Small intestine (tissue), 7 donors: ENCODE data around the gene FBH1. TPM values are rescaled to one million over a fixed set of nuclear protein-coding genes. Genes with fewer than 3 reads are reported as not detected.
A peak's percentile ranks its signal among the peaks of the same experiment; 100 is the strongest.

Source experiments
- DNase-seq, 2 donors: peaks; one replicate each; pipeline versions ENCODE4 v3.0.0 to v3.0.0-alpha.2; 2013
- FAIRE-seq: peaks from 2 replicates; lab custom pipeline; 2012; peaks lifted over from hg19 to GRCh38; lab: Jason Lieb, UNC
- H3K27ac ChIP-seq, 3 donors: one replicate each; pipeline ENCODE4 v1.5.1; 2013; ENCODE audit warnings: low read length in 2 of 3, mild to moderate bottlenecking in 2 of 3, control low read depth in 1 of 3, inconsistent platforms in 1 of 3, low read depth in 1 of 3, moderate library complexity in 1 of 3
- H3K27me3 ChIP-seq, 3 donors: one replicate each; pipeline ENCODE4 v1.6.1; 2013; ENCODE audit warnings: low read length in 3 of 3, inconsistent platforms in 1 of 3; ENCODE audit not compliant: control insufficient read depth in 3 of 3, insufficient read depth in 3 of 3
- H3K36me3 ChIP-seq, 3 donors: one replicate each; pipeline ENCODE4 v1.6.1; 2013; ENCODE audit warnings: low read length in 3 of 3, inconsistent platforms in 1 of 3, low read depth in 1 of 3, mild to moderate bottlenecking in 1 of 3, moderate library complexity in 1 of 3; ENCODE audit not compliant: control insufficient read depth in 3 of 3, insufficient read depth in 2 of 3
- H3K4me1 ChIP-seq, 3 donors: one replicate each; pipeline ENCODE4 v1.6.1; 2013; ENCODE audit warnings: low read length in 2 of 3, inconsistent platforms in 1 of 3, low read depth in 1 of 3, mild to moderate bottlenecking in 1 of 3, moderate library complexity in 1 of 3; ENCODE audit not compliant: control insufficient read depth in 3 of 3, insufficient read depth in 2 of 3
- H3K4me3 ChIP-seq, 3 donors: one replicate each; pipeline ENCODE4 v1.5.1; 2013; ENCODE audit warnings: low read length in 3 of 3, control low read depth in 1 of 3, inconsistent platforms in 1 of 3, low read depth in 1 of 3, mild to moderate bottlenecking in 1 of 3, moderate library complexity in 1 of 3
- H3K9me3 ChIP-seq, 2 donors: one replicate each; pipeline ENCODE4 v1.6.1; 2013; ENCODE audit warnings: low read depth in 1 of 2, low read length in 1 of 2; ENCODE audit not compliant: control insufficient read depth in 2 of 2, insufficient read depth in 1 of 2
- WGBS, 3 donors: extraction: QIAGEN DNeasy Blood & Tissue Kit; methylation state at CpG; one replicate each; pipeline ENCODE4 v1.1.7; 2013; 5-methylcytosine and 5-hydroxymethylcytosine counted together
- polyA plus RNA-seq, 4 donors: library from polyadenylated mRNA; stranded (reverse) in 3 of 4; unstranded in 1 of 4; fragments of 200-250 nt in 3 of 4; fragments of 120-200 nt in 1 of 4; gene quantifications; one replicate each; pipeline versions ENCODE4 v1.2.1 to v1.2.3, GENCODE V29; 2013
- donor health status: healthy with polysubstance abuse.
- donor health status: control.
- donor health status: control.
- donor health status: Bipolar disorder and iron deficiency.
- donor health status: healthy.

The FBH1 gene
- polyA plus RNA-seq, 4 donors: 38.8 to 89.9 (median 67.5) TPM

- peaks cover 1 to 15% (median 12%) of the 10 kb centered on the region in 3 donors for H3K4me1 ChIP-seq
- 87 to 89% (median 89%) methylated on average over 7 to 8 of the region's 8 CpGs for WGBS, 3 donors
- H3K9me3 ChIP-seq: no peaks in the 10 kb centered on the region
- H3K36me3 ChIP-seq: peaks cover 0 to 7% (median 0%) of the 10 kb centered on the region in 3 donors
- DNase-seq (no peak), FAIRE-seq (no peak)
- H3K4me3 ChIP-seq: no peak overlapping the region
- no peaks in the 10 kb centered on the region for H3K27me3 ChIP-seq
- peak overlapping the region in 1 of 3 donors; percentile 22 for H3K27ac ChIP-seq
These were observed 56.7 kb downstream of the FBH1 start for GRCh38 chr10:5946786-5947185.

GRCh38 chr10:5947471-5948207 lies 57.6 kb downstream of the FBH1 start:
- FAIRE-seq (no peak), DNase-seq (no peak)
- Histone ChIP-seq H3K27me3 (no peaks in the 10 kb centered on the region), H3K36me3 (peaks cover 0 to 11% (median 2%) of the 10 kb centered on the region in 3 donors), H3K27ac (peak overlapping the region in 1 of 3 donors; percentile 22), H3K4me3 (no peak overlapping the region), H3K4me1 (peaks cover 1 to 13% (median 12%) of the 10 kb centered on the region in 3 donors), H3K9me3 (no peaks in the 10 kb centered on the region)
- WGBS, 3 donors: 94 to 96% (median 95%) methylated on average over 17 of the region's 17 CpGs

GRCh38 chr10:5948208-5948585 lies 58.2 kb downstream of the FBH1 start:
- H3K4me3 ChIP-seq: no peak overlapping the region
- no peak overlapping the region for H3K27ac ChIP-seq
- H3K36me3 ChIP-seq: peaks cover 3 to 16% (median 5%) of the 10 kb centered on the region in 3 donors
- WGBS, 3 donors: 85 to 86% (median 86%) methylated on average over 6 of the region's 6 CpGs
- FAIRE-seq: no peak
- peaks cover 1 to 12% (median 11%) of the 10 kb centered on the region in 3 donors for H3K4me1 ChIP-seq
- H3K9me3 ChIP-seq: no peaks in the 10 kb centered on the region
- H3K27me3 ChIP-seq: no peaks in the 10 kb centered on the region
- no peak for DNase-seq

GRCh38 chr10:5949009-5949759 lies 59.1 kb downstream of the FBH1 start:
- H3K27ac ChIP-seq: no peak overlapping the region
- H3K9me3 ChIP-seq: no peaks in the 10 kb centered on the region
- no peaks in the 10 kb centered on the region for H3K27me3 ChIP-seq
- peaks cover 0 to 5% (median 4%) of the 10 kb centered on the region in 3 donors for H3K4me1 ChIP-seq
- no peak overlapping the region for H3K4me3 ChIP-seq
- WGBS, 3 donors: 54 to 64% (median 54%) methylated on average over 14 of the region's 14 CpGs
- no peak for FAIRE-seq
- H3K36me3 ChIP-seq: peaks cover 4 to 23% (median 7%) of the 10 kb centered on the region in 3 donors
- peak; percentile 70 to 81 for DNase-seq

GRCh38 chr10:5951167-5951711 lies 61.2 kb downstream of the FBH1 start:
- H3K4me1 ChIP-seq: peaks cover 0 to 5% (median 0%) of the 10 kb centered on the region in 3 donors
- H3K4me3 ChIP-seq: no peak overlapping the region
- H3K27me3 ChIP-seq: no peaks in the 10 kb centered on the region
- DNase-seq: peak in 1 of 2 donors; percentile 31
- FAIRE-seq: no peak
- H3K36me3 ChIP-seq: peaks cover 7 to 27% (median 7%) of the 10 kb centered on the region in 3 donors
- 60 to 70% (median 66%) methylated on average over 7 of the region's 7 CpGs for WGBS, 3 donors
- no peaks in the 10 kb centered on the region for H3K9me3 ChIP-seq
- H3K27ac ChIP-seq: peak overlapping the region in 1 of 3 donors; percentile 70

GRCh38 chr10:5951721-5952407 lies 61.8 kb downstream of the FBH1 start:
- H3K36me3 ChIP-seq: peaks cover 7 to 32% (median 10%) of the 10 kb centered on the region in 3 donors
- no peak for DNase-seq
- H3K9me3 ChIP-seq: no peaks in the 10 kb centered on the region
- H3K4me3 ChIP-seq: no peak overlapping the region
- no peak overlapping the region for H3K27ac ChIP-seq
- H3K4me1 ChIP-seq: peaks cover 0 to 5% (median 0%) of the 10 kb centered on the region in 3 donors
- no peak for FAIRE-seq
- H3K27me3 ChIP-seq: no peaks in the 10 kb centered on the region
- 88 to 92% (median 91%) methylated on average over 6 of the region's 6 CpGs for WGBS, 3 donors

- peaks cover 0 to 5% (median 0%) of the 10 kb centered on the region in 3 donors for H3K4me1 ChIP-seq
- FAIRE-seq (no peak), DNase-seq (no peak)
- 87 to 91% (median 89%) methylated on average over 20 of the region's 20 CpGs for WGBS, 3 donors
- peaks cover 7 to 32% (median 10%) of the 10 kb centered on the region in 3 donors for H3K36me3 ChIP-seq
- no peaks in the 10 kb centered on the region for H3K27me3 ChIP-seq
- no peak overlapping the region for H3K4me3 ChIP-seq
- no peak overlapping the region for H3K27ac ChIP-seq
- H3K9me3 ChIP-seq: no peaks in the 10 kb centered on the region
These were observed 62.8 kb downstream of the FBH1 start for GRCh38 chr10:5952731-5953385.
